ENCODE measurements around the gene KMT2E.
"Not testable (repeated sequence)": the region's sequence is repeated elsewhere in the genome, so short reads cannot be mapped to it uniquely, and the experiment has no call there.

KMT2E gene

GRCh38 chr7:105013816-105014692 is at the start of gene KMT2E:
Gene KMT2E, plus strand, starts transcription at chr7:105014205. Its CDS starts 26,748 bp downstream, at chr7:105040953.
- DNase-seq, result no peak

DNA sequence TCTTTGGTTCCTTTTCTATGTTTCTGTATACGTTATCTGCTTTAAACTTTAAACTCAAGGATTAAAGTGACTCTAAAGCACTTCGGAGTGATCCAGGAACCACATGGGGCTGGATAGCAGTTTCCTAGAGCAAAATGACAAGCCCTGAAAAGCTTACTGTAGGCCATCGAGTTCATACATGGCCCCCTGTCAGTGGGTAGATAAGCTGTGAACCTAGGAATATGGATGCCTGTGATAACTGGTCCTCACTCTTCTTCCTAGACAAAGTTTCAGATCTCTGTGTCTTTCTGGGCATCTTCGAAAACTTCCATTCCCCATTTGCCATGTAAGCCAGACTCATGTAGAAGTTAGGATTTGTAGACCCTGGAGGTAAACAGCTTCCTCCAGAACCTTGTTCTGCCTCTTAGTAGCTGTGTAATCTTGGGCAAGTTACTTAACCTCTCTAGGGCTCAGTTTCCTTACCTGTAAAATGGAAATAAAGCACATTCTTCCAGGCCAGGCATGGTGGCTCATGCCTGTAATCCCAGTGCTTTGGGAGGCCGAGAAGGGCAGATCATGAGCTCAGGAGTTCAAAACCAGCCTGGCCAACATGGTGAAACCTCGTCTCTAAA is 49.3 kb upstream of the KMT2E start:
- no peak for DNase-seq

DNA sequence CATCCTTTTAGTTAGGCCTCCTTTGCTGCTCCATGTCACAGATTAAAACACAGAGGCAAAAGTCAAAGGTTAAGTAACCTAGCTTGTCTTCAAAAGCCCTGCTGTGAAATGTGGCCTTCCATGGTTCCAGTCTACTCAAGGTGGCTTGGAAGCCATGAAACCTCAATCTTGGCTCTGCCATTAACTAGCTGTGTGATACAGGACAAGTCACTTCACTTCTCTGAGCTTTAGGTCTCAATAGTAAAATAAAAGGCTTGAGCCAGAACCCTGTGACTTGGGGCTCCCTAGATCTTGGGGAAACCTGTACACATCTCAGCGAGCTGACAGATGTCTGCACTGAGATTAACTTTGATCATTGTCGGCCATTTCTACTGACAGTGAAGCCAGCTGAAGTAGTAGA is 48.0 kb upstream of the KMT2E start:
- DNase-seq, result no peak

- no peak for DNase-seq
Measured at GRCh38 chr7:104967088-104967487, 46.9 kb upstream of the KMT2E start.

GRCh38 chr7:104967595-104967994 is 46.4 kb upstream of the KMT2E start:
- no peak for DNase-seq

- DNase-seq, result no peak
Measured at GRCh38 chr7:104968648-104969047, 45.4 kb upstream of the KMT2E start.

DNA sequence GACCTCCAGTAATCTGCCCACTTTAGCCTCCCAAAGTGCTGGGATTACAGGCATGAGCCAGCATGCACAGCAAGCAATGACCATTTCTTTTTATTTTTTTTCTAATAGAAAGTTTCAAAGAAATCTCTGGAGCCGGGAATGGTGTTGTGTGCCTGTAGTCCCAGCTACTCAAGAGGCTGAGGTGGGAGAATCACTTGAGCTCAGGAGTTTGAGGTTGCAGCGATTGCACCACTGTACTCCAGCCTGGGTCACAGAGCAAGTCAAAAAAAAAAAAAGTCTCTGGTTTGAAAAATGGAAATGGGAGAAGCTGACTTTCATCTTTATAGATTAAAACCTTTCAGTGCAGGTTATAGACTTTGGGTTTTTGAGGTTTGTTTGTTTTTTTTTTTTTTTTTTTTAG is 44.8 kb upstream of the KMT2E start:
- DNase-seq, result no peak

DNA sequence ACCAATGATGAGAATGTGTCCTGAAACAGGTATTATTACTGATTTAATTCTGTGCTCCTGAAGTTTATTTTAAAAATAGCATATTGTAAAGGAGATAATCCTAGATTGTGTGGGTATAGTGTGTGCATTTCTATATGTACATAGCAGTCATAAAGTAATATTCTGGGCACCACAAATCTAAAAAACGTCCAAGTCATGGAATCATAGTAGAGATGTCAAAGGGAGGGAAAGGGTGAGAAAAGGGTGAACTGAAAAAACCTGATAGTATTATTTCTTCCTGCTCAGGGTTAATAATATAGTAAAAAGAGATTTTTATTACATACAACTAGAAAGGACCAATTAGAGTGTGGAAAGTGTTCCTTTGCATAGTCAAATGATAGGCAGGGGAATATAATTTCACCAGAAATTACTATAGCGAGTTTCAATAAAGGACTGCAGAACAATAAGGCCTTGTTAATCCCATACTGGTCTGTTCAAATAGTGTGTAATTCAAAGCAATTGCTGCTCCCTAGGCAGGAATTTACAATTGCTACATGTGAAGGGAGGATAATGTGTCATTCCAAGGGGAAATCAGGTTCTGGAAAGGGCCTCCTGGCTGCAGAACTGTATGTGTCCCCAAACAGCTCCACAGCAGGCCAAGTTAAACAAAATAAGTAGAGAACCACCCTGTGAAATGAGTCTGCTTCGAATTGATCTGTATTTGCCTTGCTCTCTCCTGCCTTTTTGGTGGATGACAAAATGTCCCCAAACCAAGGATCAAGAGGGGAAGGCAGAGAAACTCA is 42.5 kb upstream of the KMT2E start:
- DNase-seq, result no peak

DNA sequence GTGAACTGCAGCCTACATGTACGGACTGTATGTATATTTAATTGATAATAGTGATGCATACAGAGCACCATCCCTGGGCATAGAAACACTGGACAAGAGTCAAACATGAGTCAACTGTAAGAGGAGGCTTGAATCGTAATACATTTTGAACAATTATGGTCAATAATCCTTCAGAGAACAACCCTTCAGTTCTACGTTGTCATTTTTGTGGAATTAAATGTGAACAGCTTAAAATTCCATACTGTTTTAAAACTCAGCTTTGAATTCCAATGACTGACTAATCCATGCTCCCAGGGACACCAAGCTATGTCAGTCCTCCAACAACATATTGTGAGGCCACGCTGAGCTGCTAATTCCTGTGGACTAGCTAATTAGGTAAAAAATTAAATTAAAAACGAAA is 41.5 kb upstream of the KMT2E start:
- DNase-seq, result no peak

DNA sequence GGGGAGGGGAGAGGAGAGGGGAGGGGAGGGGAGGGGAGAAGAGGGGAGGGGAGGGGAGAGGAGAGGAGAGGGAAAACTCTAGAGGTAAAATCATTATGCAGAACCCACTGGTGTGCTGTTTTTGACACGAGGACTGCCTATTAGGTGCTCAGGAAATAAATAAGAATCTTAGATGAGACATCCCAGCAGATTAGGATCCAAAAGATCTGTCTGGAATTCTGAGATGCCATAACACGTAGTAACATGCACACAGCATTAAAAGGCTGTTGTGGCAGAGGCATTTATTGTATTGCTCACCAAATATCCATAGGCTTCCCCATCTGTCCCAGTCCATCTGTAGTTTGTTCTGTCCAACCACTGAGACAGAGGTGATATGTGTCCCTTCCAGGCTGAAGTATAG is 40.8 kb upstream of the KMT2E start:
- no peak for DNase-seq

DNA sequence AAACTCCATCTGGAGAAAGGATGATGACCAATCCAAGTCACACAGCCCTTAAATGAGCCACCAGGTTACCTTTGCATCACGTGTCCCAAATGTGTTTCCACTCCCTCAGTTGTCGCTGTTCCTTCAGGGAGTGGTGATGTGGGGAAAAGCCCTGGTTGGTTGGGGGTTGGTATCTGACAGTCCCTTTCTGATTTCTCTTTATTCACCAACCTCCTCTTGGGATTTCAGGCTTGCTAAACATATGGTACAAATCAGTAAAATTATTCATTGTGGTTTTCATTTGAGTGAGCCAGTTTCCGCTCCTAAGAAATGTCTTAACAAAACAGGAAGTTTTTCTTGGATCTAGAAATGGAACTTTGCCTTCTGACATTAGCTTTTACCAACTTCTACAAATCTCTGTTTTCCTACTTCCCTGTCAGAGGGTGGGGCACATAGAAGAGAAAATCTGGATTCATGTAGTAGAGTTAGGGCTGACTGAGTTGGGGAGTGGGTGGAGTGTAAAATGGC is 40.0 kb upstream of the KMT2E start:
- no peak for DNase-seq

DNA sequence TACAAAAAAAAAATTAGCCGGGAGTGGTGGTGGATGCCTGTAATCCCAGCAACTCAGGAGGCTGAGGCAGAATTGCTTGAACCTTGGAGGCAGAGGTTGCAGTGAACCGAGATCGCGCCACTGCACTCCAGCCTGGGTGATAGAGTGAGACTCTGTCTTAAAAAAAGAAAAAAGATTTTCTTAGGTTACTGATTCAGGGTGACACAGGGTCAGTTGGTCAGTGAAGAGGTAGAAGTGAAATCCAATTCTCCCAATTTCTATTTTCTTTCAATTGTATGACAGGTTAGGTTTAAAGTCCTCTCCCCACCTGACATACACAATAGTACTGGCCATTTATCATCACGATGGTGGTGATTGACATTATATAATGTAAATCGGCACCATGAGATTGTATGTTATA is 38.5 kb upstream of the KMT2E start:
- not testable (repeated sequence) for DNase-seq

- no peak for DNase-seq
Measured at GRCh38 chr7:104976966-104977636, 36.9 kb upstream of the KMT2E start.

DNA sequence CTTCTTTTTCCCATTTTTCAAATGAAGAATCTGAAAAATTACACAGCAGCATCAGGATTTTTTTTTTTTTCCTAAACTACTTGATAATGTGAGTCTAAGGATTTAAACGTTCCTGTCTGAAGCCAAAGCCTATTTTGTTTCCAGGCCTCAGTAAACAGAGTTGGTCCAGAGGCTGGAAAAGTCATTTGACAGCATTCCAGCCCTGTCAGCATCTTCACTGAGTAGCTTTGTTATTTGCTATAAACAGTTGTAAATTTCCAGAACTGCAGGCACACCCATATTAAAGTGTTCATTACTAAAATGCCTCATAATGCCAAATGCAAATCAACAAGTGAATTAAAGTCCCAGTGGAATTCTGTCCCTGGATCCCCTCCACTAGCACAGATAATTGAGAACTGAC is 35.5 kb upstream of the KMT2E start:
- no peak for DNase-seq

DNA sequence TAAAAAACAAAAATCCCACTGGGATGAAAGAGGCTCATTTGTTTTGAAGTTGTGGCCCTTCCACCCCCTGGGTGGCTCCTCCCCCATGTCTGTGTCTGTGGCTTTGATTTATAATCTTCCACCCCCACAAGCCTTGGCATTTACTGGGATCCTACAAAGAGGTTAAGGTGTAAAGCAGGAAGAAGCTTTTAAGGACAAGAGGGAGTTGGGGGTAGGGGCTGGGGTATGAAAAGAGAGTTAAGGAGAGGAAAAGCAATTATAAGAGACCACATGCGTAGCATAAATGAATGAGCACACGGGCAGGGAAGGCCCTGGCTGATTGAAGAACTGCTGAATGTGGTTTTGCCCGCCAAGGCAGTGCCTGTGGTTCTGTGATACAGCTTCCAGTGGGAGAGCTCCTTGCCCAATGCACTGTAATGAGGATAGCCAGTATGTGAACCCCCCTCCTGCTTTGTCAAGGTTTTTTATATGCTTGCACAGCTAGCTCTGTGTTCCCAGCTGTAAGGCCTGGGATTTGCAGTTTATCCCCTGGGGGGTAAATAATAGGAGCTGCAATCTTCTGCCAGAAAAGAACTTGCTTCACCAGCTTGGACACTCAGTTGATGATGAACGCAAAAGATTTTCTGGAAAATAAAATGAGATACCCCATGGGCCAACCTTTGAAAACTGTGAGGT is 34.7 kb upstream of the KMT2E start:
- DNase-seq, result no peak

DNA sequence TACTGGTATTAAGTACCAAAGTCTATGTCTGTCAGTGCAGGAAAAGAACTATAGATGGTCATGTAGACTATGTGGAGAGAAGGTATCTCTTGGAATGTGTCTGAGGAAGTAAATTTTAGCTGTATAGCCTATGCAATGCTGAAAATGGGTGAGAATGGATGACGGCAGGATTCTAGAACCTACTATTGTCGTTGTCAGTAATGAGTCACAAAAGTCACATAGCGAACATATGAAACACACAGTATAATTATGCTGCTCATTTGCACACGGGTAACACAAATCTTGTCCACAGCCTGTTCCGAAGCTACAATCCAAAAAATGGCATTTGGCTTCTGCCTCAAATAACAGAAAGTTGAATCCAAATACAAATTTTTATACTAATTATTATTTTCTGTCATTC is 33.6 kb upstream of the KMT2E start:
- DNase-seq, result no peak

DNA sequence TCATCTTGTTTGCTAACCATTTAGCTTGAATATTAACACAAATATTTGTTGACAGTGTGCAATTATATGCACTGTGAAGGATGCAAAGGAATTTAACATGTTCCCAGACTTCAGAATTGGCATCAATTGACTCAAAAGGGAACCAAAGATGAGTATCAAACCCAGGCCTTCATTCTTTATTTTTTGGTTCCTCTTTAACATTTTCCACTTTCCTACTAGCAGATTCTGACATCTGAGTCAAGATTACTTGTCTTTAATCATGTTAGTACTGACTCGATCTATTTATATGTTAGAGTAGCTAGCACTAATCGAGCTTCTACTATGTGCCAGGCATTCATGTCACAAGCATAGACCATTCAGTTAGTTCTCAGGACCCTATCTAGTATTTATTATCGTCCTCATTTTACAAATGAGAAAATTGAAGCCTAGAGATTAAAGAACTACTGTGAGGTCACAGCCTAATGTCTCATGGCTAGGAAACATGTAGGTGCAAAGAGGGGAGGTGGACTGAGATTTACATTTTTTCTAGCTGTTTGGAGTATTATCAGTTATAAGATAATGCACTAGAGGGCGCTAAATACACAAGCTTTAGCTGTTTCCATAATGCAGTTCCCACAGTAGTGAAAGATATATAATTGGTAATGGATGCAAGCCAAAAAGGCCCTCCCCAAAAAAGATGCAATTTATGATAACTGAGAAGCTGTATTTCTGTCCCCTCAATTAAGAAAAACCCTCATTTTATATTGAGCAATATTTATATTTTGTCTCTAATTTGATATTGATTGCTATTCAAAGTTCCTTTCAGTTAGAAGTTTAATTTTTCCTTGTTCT is 32.9 kb upstream of the KMT2E start:
- DNase-seq, result no peak

GRCh38 chr7:104981672-104982037 is 32.4 kb upstream of the KMT2E start:
- DNase-seq, result no peak

DNA sequence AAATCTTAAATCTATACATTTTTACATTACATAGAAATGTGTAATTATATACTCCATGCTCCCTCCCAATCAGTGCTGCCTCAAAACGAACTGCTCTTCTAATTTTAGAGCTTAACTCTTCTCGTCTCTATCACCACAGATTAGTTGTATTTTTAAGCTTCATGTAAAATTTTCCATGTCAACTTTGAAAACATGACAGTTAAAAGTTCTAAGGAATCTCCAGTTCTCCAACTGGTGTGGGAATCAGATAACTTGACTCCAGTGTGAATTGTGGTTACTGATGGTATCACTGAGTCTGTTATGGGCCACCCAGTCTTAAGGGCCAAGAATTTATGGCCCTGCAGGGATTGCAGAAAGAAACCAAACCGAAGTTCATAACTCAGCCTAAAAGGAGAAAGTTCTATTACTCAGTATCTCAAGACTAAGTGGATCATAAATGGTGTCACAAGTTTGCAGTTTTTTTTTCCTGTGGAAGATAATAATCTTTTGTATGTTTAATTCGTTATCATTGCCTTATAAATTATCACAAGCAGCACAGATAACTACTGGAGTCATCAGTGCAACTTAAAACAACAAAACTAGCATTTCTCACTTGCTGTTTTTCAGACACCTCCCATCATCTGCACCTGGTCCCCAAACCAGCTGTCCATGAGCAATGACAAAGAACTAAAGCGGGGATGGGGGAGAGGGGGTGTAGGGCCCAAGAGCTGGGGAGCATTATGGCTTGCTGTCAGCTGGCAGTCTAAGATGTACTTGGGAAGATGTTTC is 31.5 kb upstream of the KMT2E start:
- DNase-seq, result no peak

- no peak for DNase-seq
Measured at GRCh38 chr7:104983076-104983577, 30.9 kb upstream of the KMT2E start.
